Measurements from ENCODE around the gene NPR1.
A peak's percentile ranks its signal among the peaks of the same experiment; 100 is the strongest.
"Not testable (repeated sequence)": the region's sequence is repeated elsewhere in the genome, so short reads cannot be mapped to it uniquely, and the experiment has no call there.

Gene NPR1

DNA sequence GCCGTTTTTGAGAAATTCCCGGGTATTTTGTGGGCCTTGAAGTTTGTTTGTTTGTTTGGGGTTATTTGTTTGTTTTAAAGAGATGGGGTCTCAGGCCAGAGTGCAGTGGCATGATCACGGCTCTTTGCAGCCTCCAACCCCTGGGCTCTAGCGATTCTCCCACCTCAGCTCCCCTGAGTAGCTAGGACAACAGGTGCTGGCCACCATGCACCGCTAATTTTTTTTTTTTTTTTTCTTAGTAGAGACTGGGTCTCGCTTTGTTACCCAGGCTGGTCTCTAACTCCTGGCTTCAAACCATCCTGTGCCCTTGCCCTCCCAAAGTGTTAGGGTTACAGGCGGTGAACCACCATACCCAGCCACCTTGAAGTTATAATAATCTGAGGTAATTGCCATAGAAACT is 42.6 kb upstream of the NPR1 start:
- no peak for TF ChIP-seq EZH2phosphoT487 (IDR thresholded peaks at IDR 0.05; ENCODE audit: low read depth)
- TF ChIP-seq CTCF (IDR thresholded peaks at IDR 0.05; ENCODE audit: low read depth, low read length) = no peak
- Histone ChIP-seq H3K27me3 (ENCODE audit: low read depth, low read length) (no peaks in the 10 kb centered on the region), H3K4me1 (ENCODE audit: low read length) (peaks cover 15% of the 10 kb centered on the region), H2AFZ (ENCODE audit: low read depth, low read length) (no peak overlapping the region), H3K79me2 (ENCODE audit: low read length) (peaks cover 64% of the 10 kb centered on the region), H3K9ac (ENCODE audit: low read length) (no peak overlapping the region), H3K36me3 (replicated peaks; ENCODE audit: low read depth, low read length) (peaks cover 43% of the 10 kb centered on the region), H3K4me3 (ENCODE audit: low read length) (peak overlapping the region; percentile 90; the same call in 1 of the 2 replicates), H3K9me3 (ENCODE audit: insufficient read depth, low read length) (no peaks in the 10 kb centered on the region), H3K4me2 (ENCODE audit: low read length) (peak overlapping the region; percentile 76), H4K20me1 (ENCODE audit: insufficient read depth, low read length) (0 out of 2 replicates have a peak, but pooled peaks cover 2% of the 10 kb centered on the region), H3K27ac (ENCODE audit: low read length) (no peak overlapping the region)

- Histone ChIP-seq H3K36me3 (replicated peaks; ENCODE audit: low read depth, low read length) (peaks cover 47% of the 10 kb centered on the region), H3K4me1 (ENCODE audit: low read length) (peaks cover 15% of the 10 kb centered on the region), H3K9me3 (ENCODE audit: insufficient read depth, low read length) (no peaks in the 10 kb centered on the region), H3K4me2 (ENCODE audit: low read length) (no peak overlapping the region), H3K4me3 (ENCODE audit: low read length) (no peak overlapping the region), H3K9ac (ENCODE audit: low read length) (no peak overlapping the region), H3K79me2 (ENCODE audit: low read length) (peaks cover 68% of the 10 kb centered on the region), H4K20me1 (ENCODE audit: insufficient read depth, low read length) (0 out of 2 replicates have a peak, but pooled peaks cover 6% of the 10 kb centered on the region), H2AFZ (ENCODE audit: low read depth, low read length) (no peak overlapping the region), H3K27ac (ENCODE audit: low read length) (no peak overlapping the region), H3K27me3 (ENCODE audit: low read depth, low read length) (no peaks in the 10 kb centered on the region)
- TF ChIP-seq CTCF (IDR thresholded peaks at IDR 0.05; ENCODE audit: low read depth, low read length) (no peak), EZH2phosphoT487 (IDR thresholded peaks at IDR 0.05; ENCODE audit: low read depth) (no peak)
Measured at GRCh38 chr1:153636312-153636711, 42.2 kb upstream of the NPR1 start.

DNA sequence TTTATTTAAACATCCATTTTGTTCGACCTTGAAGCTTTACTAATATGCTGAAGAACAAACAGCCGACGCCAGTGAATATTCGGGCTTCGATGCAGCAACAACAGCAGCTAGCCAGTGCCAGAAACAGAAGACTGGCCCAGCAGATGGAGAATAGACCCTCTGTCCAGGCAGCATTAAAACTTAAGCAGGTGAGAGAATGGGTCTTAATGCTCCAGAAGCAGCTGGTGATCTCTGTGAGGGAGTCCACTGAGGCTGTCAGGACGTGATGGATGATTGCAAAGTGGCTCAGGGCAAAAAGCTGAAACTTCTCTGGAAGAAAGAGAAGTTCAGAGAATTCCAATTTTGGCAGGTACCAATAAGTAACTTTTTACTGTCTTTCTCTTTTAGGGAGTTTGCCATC is 40.2 kb upstream of the NPR1 start:
- Histone ChIP-seq H3K4me3 (ENCODE audit: low read length) (no peak overlapping the region), H3K27me3 (ENCODE audit: low read depth, low read length) (no peaks in the 10 kb centered on the region), H3K9ac (ENCODE audit: low read length) (no peak overlapping the region), H3K79me2 (ENCODE audit: low read length) (peaks cover 81% of the 10 kb centered on the region), H3K9me3 (ENCODE audit: insufficient read depth, low read length) (no peaks in the 10 kb centered on the region), H3K27ac (ENCODE audit: low read length) (no peak overlapping the region), H3K4me1 (ENCODE audit: low read length) (peaks cover 13% of the 10 kb centered on the region), H2AFZ (ENCODE audit: low read depth, low read length) (no peak overlapping the region), H3K36me3 (replicated peaks; ENCODE audit: low read depth, low read length) (peaks cover 67% of the 10 kb centered on the region), H3K4me2 (ENCODE audit: low read length) (no peak overlapping the region), H4K20me1 (ENCODE audit: insufficient read depth, low read length) (0 out of 2 replicates have a peak, but pooled peaks cover 6% of the 10 kb centered on the region)
- no peak for TF ChIP-seq CTCF (IDR thresholded peaks at IDR 0.05; ENCODE audit: low read depth, low read length)
- no peak for TF ChIP-seq EZH2phosphoT487 (IDR thresholded peaks at IDR 0.05; ENCODE audit: low read depth)

- TF ChIP-seq EZH2phosphoT487 (IDR thresholded peaks at IDR 0.05; ENCODE audit: low read depth) (no peak), CTCF (IDR thresholded peaks at IDR 0.05; ENCODE audit: low read depth, low read length) (no peak)
- Histone ChIP-seq H4K20me1 (ENCODE audit: insufficient read depth, low read length) (peaks cover 10% of the 10 kb centered on the region; the same call in 1 of the 2 replicates), H3K79me2 (ENCODE audit: low read length) (peaks cover 81% of the 10 kb centered on the region)
Measured at GRCh38 chr1:153639280-153639679, 39.2 kb upstream of the NPR1 start.

DNA sequence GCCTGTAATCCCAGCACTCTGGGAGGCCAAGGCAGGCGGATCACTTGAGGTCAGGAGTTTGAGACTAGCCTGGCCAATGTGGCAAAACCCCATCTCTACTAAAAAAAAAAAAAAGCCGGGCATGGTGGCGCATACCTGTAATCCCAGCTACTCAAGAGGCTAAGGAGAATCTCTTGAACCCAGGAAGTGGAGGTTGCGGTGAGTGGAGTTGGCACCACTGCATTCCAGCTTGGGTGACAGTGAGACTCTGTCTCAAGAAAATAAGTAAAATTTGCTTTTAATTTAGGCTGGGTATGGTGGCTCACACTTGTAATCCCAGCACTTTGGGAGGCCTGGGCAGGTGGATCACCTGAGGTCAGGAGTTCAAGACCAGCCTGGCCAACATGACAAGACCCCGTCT is 38.3 kb upstream of the NPR1 start:
- H3K79me2 ChIP-seq (ENCODE audit: low read length) = peaks cover 71% of the 10 kb centered on the region

More at GRCh38 chr1:153639280-153639679, 39.2 kb upstream of the NPR1 start:
- no peaks in the 10 kb centered on the region for H3K27me3 ChIP-seq (ENCODE audit: low read depth, low read length)
- H3K27ac ChIP-seq (ENCODE audit: low read length) = no peak overlapping the region
- peaks cover 77% of the 10 kb centered on the region for H3K36me3 ChIP-seq (replicated peaks; ENCODE audit: low read depth, low read length)
- no peak overlapping the region for H3K4me3 ChIP-seq (ENCODE audit: low read length)
- H2AFZ ChIP-seq (ENCODE audit: low read depth, low read length) = no peak overlapping the region
- no peak overlapping the region for H3K4me2 ChIP-seq (ENCODE audit: low read length)
- no peaks in the 10 kb centered on the region for H3K9me3 ChIP-seq (ENCODE audit: insufficient read depth, low read length)
- H3K9ac ChIP-seq (ENCODE audit: low read length) = no peak overlapping the region
- H3K4me1 ChIP-seq (ENCODE audit: low read length) = peaks cover 9% of the 10 kb centered on the region

More for the DNA sequence above, 38.3 kb upstream of the NPR1 start:
- H3K9me3 ChIP-seq (ENCODE audit: insufficient read depth, low read length); H3K4me1 ChIP-seq (ENCODE audit: low read length); H3K27ac ChIP-seq (ENCODE audit: low read length); H3K9ac ChIP-seq (ENCODE audit: low read length); H3K4me3 ChIP-seq (ENCODE audit: low read length); H3K4me2 ChIP-seq (ENCODE audit: low read length); H2AFZ ChIP-seq (ENCODE audit: low read depth, low read length); H3K27me3 ChIP-seq (ENCODE audit: low read depth, low read length); H4K20me1 ChIP-seq (ENCODE audit: insufficient read depth, low read length): not testable (repeated sequence)
- peaks cover 86% of the 10 kb centered on the region for H3K36me3 ChIP-seq (replicated peaks; ENCODE audit: low read depth, low read length)
